Hepatocyte (in vitro differentiated cells): ENCODE results near the gene DRAP1. TPM values are rescaled to one million over a fixed set of nuclear protein-coding genes. Genes with fewer than 3 reads are reported as not detected.

Source experiments
- DNase-seq: peaks from one replicate; pipeline ENCODE4 v3.0.0-alpha.2; 2016; ENCODE audit warnings: low spot score
- H2AFZ ChIP-seq: fragments of 200-600 bp; sonication (generic); 2 replicates; pipeline ENCODE4 v1.6.0; 2016; ENCODE audit warnings: antibody characterized with exemption, mild to moderate bottlenecking
- H3K27ac ChIP-seq: fragments of 200-600 bp; sonication (generic); 2 replicates; pipeline ENCODE4 v1.5.1; 2016; ENCODE audit warnings: mild to moderate bottlenecking
- H3K27me3 ChIP-seq: fragments of 200-600 bp; sonication (generic); 2 replicates; pipeline ENCODE4 v1.6.1; 2016
- H3K36me3 ChIP-seq: fragments of 200-600 bp; sonication (generic); replicated peaks from 2 replicates; pipeline ENCODE4 v1.5.1; 2016; ENCODE audit warnings: low read depth; ENCODE audit not compliant: insufficient read depth
- H3K4me1 ChIP-seq: fragments of 200-600 bp; sonication (generic); 2 replicates; pipeline ENCODE4 v1.5.1; 2016; ENCODE audit warnings: mild to moderate bottlenecking, moderate library complexity; ENCODE audit not compliant: insufficient read depth
- H3K4me2 ChIP-seq: fragments of 200-600 bp; sonication (generic); 2 replicates; pipeline ENCODE4 v1.6.0; 2016
- H3K4me3 ChIP-seq: fragments of 200-600 bp; sonication (generic); 2 replicates; pipeline ENCODE4 v1.5.1; 2016; ENCODE audit warnings: mild to moderate bottlenecking
- H3K79me2 ChIP-seq: fragments of 200-600 bp; sonication (generic); 2 replicates; pipeline ENCODE4 v1.6.0; 2017; ENCODE audit warnings: mild to moderate bottlenecking
- H3K9me2 ChIP-seq: fragments of 200-600 bp; sonication (generic); replicated peaks from 2 replicates; pipeline ENCODE4 v1.6.0; 2017; ENCODE audit warnings: mild to moderate bottlenecking; ENCODE audit not compliant: insufficient read depth
- H3K9me3 ChIP-seq: fragments of 200-600 bp; sonication (generic); 2 replicates; pipeline ENCODE4 v1.5.1; 2016; ENCODE audit warnings: low read depth, mild to moderate bottlenecking
- H4K20me1 ChIP-seq: fragments of 200-600 bp; sonication (generic); 2 replicates; pipeline ENCODE4 v1.6.0; 2016; ENCODE audit warnings: mild to moderate bottlenecking; ENCODE audit not compliant: insufficient read depth, poor library complexity, severe bottlenecking
- EZH2 ChIP-seq: fragments of 200-600 bp; sonication (generic); IDR thresholded peaks from 2 replicates; pipeline ENCODE4 v1.6.1; 2016; ENCODE audit warnings: antibody characterized with exemption, mild to moderate bottlenecking, borderline replicate concordance
- EZH2phosphoT487 ChIP-seq: fragments of 200-600 bp; sonication (generic); IDR thresholded peaks from one replicate; pipeline ENCODE4 v1.6.1; 2018; ENCODE audit warnings: antibody characterized with exemption, mild to moderate bottlenecking, low read depth, moderate library complexity; ENCODE audit not compliant: unreplicated experiment, severe bottlenecking
- WGBS: methylation state at CpG from one replicate; pipeline ENCODE4 v1.1.6; 2016; ENCODE audit warnings: low lambda C conversion rate; ENCODE audit errors: missing lambda C conversion rate; 5-methylcytosine and 5-hydroxymethylcytosine counted together
- polyA plus RNA-seq: library from polyadenylated mRNA; unstranded; fragments of >200 nt; fragmentation: Nextera tagmentation; extraction: Ambion mirVana; gene quantifications from 2 replicates; pipeline ENCODE4 v1.2.1, GENCODE V29; 2016
- total RNA-seq: library from RNA; depleted of rRNA; stranded (reverse); fragments of >200 nt; gene quantifications from 2 replicates; pipeline ENCODE4 v1.2.3, GENCODE V29; 2014
- TF ChIP-seq, protein P1 (sequence below): fragments of 200-600 bp; sonication (generic); IDR thresholded peaks from 2 replicates; pipeline ENCODE4 v1.5.1; 2016; ENCODE audit warnings: antibody characterized with exemption, mild to moderate bottlenecking; ENCODE audit not compliant: poor library complexity

Gene DRAP1
- total and polyA plus RNA-seq, 2 experiments from 2014 or later, result 59.1 to 158 TPM

DNA sequence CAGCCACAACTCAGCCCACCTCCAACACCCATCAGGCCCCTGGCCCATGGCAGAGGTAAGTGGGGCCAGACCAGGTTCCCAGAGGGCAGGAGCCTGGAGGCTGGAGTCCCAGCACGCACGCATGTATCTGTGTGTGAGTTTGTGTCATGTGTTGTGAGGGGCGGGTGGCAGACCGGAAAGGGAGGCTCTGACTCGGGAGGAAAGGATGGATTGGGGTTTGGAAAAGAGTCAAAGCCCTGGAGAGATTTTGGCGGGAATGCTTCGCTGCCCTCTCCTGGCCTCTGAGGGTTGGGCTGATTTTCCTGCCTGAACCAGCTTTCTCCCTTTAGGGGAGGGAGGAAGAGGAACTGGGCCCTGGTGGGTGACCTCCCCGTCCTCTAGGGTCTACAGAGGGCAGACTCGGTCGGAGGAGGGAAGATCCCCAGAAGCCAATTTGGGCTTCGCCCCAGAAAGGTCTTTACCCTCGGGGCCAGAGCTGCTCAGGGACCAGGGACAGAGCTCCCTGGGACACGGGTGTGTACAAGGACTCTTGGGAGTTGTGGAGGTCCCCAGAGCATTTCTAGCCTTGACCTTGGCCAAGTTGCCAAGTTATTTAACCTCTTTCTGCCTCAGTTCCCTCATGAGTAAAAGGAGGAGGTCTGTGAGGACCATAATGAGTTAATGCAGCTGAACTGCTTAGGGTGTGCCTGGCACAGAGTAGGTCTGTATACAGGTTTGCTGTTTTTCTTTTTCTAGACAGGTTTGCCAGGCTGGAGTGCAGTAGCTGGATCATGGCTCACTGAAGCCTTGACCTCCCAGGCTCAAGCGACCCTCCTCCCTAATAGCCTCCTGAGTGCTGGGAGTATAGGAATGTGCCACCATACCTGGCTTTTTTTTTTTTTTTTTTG is 7.3 kb upstream of the DRAP1 start:
- Histone ChIP-seq H3K79me2 (peaks cover 3% of the 10 kb centered on the region), H3K4me3 (no peak overlapping the region), H3K9me2 (no peaks in the 10 kb centered on the region), H3K9me3 (no peaks in the 10 kb centered on the region), H3K4me2 (no peak overlapping the region), H3K27ac (no peak overlapping the region), H4K20me1 (no peaks in the 10 kb centered on the region), H3K27me3 (no peaks in the 10 kb centered on the region), H2AFZ (no peak overlapping the region), H3K36me3 (no peaks in the 10 kb centered on the region), H3K4me1 (peaks cover 24% of the 10 kb centered on the region)
- TF ChIP-seq, protein P1, sequence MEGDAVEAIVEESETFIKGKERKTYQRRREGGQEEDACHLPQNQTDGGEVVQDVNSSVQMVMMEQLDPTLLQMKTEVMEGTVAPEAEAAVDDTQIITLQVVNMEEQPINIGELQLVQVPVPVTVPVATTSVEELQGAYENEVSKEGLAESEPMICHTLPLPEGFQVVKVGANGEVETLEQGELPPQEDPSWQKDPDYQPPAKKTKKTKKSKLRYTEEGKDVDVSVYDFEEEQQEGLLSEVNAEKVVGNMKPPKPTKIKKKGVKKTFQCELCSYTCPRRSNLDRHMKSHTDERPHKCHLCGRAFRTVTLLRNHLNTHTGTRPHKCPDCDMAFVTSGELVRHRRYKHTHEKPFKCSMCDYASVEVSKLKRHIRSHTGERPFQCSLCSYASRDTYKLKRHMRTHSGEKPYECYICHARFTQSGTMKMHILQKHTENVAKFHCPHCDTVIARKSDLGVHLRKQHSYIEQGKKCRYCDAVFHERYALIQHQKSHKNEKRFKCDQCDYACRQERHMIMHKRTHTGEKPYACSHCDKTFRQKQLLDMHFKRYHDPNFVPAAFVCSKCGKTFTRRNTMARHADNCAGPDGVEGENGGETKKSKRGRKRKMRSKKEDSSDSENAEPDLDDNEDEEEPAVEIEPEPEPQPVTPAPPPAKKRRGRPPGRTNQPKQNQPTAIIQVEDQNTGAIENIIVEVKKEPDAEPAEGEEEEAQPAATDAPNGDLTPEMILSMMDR, result peak; percentile 28
- no peak for TF ChIP-seq EZH2
- WGBS, result 32% methylated on average over 14 of the region's 14 CpGs
- DNase-seq, result peak; percentile 68

- no peaks in the 10 kb centered on the region for H3K36me3 ChIP-seq
- H4K20me1 ChIP-seq, result no peaks in the 10 kb centered on the region
- peaks cover 28% of the 10 kb centered on the region for H3K4me1 ChIP-seq
- no peak for DNase-seq
- H3K9me2 ChIP-seq, result no peaks in the 10 kb centered on the region
- 73% methylated on average over 4 of the region's 4 CpGs for WGBS
- TF ChIP-seq EZH2phosphoT487 (no peak), EZH2 (no peak)
- TF ChIP-seq, protein P1, result no peak
- H2AFZ ChIP-seq, result no peak overlapping the region
- no peaks in the 10 kb centered on the region for H3K9me3 ChIP-seq
- H3K27me3 ChIP-seq, result no peaks in the 10 kb centered on the region
- H3K79me2 ChIP-seq, result peaks cover 12% of the 10 kb centered on the region
- H3K4me3 ChIP-seq, result no peak overlapping the region
- no peak overlapping the region for H3K27ac ChIP-seq
- no peak overlapping the region for H3K4me2 ChIP-seq
Measured at GRCh38 chr11:65912845-65913244, 6.4 kb upstream of the DRAP1 start.

- no peak for TF ChIP-seq EZH2phosphoT487
- TF ChIP-seq EZH2, result no peak
- TF ChIP-seq, protein P1, result no peak
- Histone ChIP-seq H3K4me2 (no peak overlapping the region), H3K9me3 (no peaks in the 10 kb centered on the region), H3K9me2 (no peaks in the 10 kb centered on the region), H3K4me1 (peaks cover 36% of the 10 kb centered on the region), H4K20me1 (no peaks in the 10 kb centered on the region), H2AFZ (no peak overlapping the region), H3K36me3 (no peaks in the 10 kb centered on the region), H3K27ac (peak overlapping the region; percentile 92), H3K27me3 (no peaks in the 10 kb centered on the region), H3K79me2 (peaks cover 26% of the 10 kb centered on the region), H3K4me3 (no peak overlapping the region)
- DNase-seq, result no peak
- 81% methylated on average over 10 of the region's 10 CpGs for WGBS
Measured at GRCh38 chr11:65915101-65915820, 4.0 kb upstream of the DRAP1 start.
